Stimulated activated CD8-positive, alpha-beta memory T cell treated with anti-CD3 and anti-CD28 coated beads, Interleukin-15, amount 100 ng/mL, for 1 hour (primary cell): ENCODE results near the gene CCDC28B.
"Not testable (repeated sequence)": the region's sequence is repeated elsewhere in the genome, so short reads cannot be mapped to it uniquely, and the experiment has no call there.

ENCODE experiments used
- DNase-seq: peaks from one replicate; pipeline ENCODE4 v3.0.0-alpha.2; 2020; ENCODE audit warnings: low read depth

CCDC28B gene

GRCh38 chr1:32200226-32201010, at the start of gene CCDC28B:
TSS of gene CCDC28B (plus strand) at chr1:32200595. CDS start at chr1:32201936, 1,341 bp downstream.
- peak; percentile 24 for DNase-seq

GRCh38 chr1:32150847-32151246, 49.5 kb upstream of the CCDC28B start:
- DNase-seq, result no peak

- DNase-seq, result no peak
Observed at GRCh38 chr1:32151319-32151787, 49.0 kb upstream of the CCDC28B start.

GRCh38 chr1:32159189-32159588, 41.2 kb upstream of the CCDC28B start:
- DNase-seq, result no peak

GRCh38 chr1:32163405-32163804, 37.0 kb upstream of the CCDC28B start:
- no peak for DNase-seq

- DNase-seq, result not testable (repeated sequence)
Observed at GRCh38 chr1:32165633-32166032, 34.8 kb upstream of the CCDC28B start.

GRCh38 chr1:32170991-32171390, 29.4 kb upstream of the CCDC28B start:
- no peak for DNase-seq

- DNase-seq, result no peak
Observed at GRCh38 chr1:32172621-32173245, 27.7 kb upstream of the CCDC28B start.

GRCh38 chr1:32178380-32179192, 21.8 kb upstream of the CCDC28B start:
- DNase-seq, result no peak

GRCh38 chr1:32179193-32179442, 21.3 kb upstream of the CCDC28B start:
- DNase-seq, result no peak

- DNase-seq, result peak; percentile 72
Observed at GRCh38 chr1:32179443-32180185, 20.8 kb upstream of the CCDC28B start, which contains the start of gene TXLNA. TSS of gene TXLNA (plus strand) at chr1:32179675. CDS start at chr1:32180346, 671 bp downstream.

- DNase-seq, result no peak
Observed at GRCh38 chr1:32180186-32181060, 20.0 kb upstream of the CCDC28B start.

- DNase-seq, result no peak
Observed at GRCh38 chr1:32181065-32181464, 19.3 kb upstream of the CCDC28B start.

- no peak for DNase-seq
Observed at GRCh38 chr1:32181563-32181962, 18.8 kb upstream of the CCDC28B start.

- no peak for DNase-seq
Observed at GRCh38 chr1:32182060-32182459, 18.3 kb upstream of the CCDC28B start.

- DNase-seq, result no peak
Observed at GRCh38 chr1:32184650-32185049, 15.7 kb upstream of the CCDC28B start.

GRCh38 chr1:32186077-32186476, 14.3 kb upstream of the CCDC28B start:
- no peak for DNase-seq

- DNase-seq, result no peak
Observed at GRCh38 chr1:32186491-32186890, 13.9 kb upstream of the CCDC28B start.

- DNase-seq, result no peak
Observed at GRCh38 chr1:32187850-32188249, 12.5 kb upstream of the CCDC28B start.

GRCh38 chr1:32192220-32192948, 8.0 kb upstream of the CCDC28B start:
- DNase-seq, result no peak
